Activated naive CD8-positive, alpha-beta T cell treated with anti-CD3 and anti-CD28 coated beads, Interleukin-2, amount 50 U/mL, for 24 hours (primary cell): ENCODE measurements around the gene CLEC7A.
A peak's percentile ranks its signal among the peaks of the same experiment; 100 is the strongest.

Experiments used
- ATAC-seq: fragments of 150-1000 bp; cut with Tn5 transposase; one replicate; pipeline ENCODE4 v1.10.0; 2021
- DNase-seq: peaks from one replicate; pipeline ENCODE4 v3.0.0; 2021
- H3K27ac Mint-ChIP-seq: one replicate; pipeline ENCODE4 v1.8.0; 2021; ENCODE audit warnings: mild to moderate bottlenecking, mixed read lengths
- H3K27me3 Mint-ChIP-seq: one replicate; pipeline ENCODE4 v1.8.0; 2021; ENCODE audit warnings: mixed read lengths
- H3K36me3 Mint-ChIP-seq: one replicate; pipeline ENCODE4 v1.8.0; 2021; ENCODE audit warnings: low read depth, mixed read lengths
- H3K4me1 Mint-ChIP-seq: one replicate; pipeline ENCODE4 v1.8.0; 2021; ENCODE audit warnings: mixed read lengths
- H3K4me3 Mint-ChIP-seq: one replicate; pipeline ENCODE4 v1.8.0; 2021; ENCODE audit warnings: mild to moderate bottlenecking, moderate library complexity, mixed read lengths
- H3K9me3 Mint-ChIP-seq: one replicate; pipeline ENCODE4 v1.8.0; 2021; ENCODE audit warnings: mixed read lengths

The CLEC7A gene

DNA sequence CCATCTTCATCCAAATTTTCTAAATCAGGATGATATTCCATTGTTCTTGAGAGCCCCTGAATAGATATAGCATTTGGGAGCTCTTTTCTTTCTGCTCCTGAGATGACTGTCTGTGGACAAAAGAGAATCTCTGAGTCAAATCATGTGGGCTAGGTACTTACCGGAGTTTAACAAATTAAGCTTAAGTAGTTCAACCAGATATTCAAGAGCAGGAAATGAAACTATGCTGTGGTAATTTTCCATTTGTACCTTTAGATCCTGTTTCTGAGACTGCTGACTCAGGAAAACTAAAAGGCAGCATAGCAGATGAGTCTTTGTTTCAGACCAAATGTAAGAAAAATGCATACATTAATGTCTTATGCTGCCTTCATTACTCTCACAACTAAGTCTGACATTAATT is at the start of gene CLEC7A:
CLEC7A (minus strand) TSS at position 158 of the 400 bp plus-strand sequence; CDS start at position 41, 117 bp downstream.
- ATAC-seq (peak; percentile 90), DNase-seq (no peak)
- no peaks in the 10 kb centered on the region for H3K9me3 Mint-ChIP-seq
- peaks cover 16% of the 10 kb centered on the region for H3K27me3 Mint-ChIP-seq
- H3K4me3 Mint-ChIP-seq, result no peak within 1 kb of the TSS
- H3K36me3 Mint-ChIP-seq, result no peaks in the 10 kb centered on the region
- peak within 1 kb of the TSS; percentile 60 for H3K27ac Mint-ChIP-seq
- peaks cover 30% of the 10 kb centered on the region for H3K4me1 Mint-ChIP-seq

GRCh38 chr12:10179776-10180181 is 49.8 kb upstream of the CLEC7A start:
- ATAC-seq, result no peak
- no peaks in the 10 kb centered on the region for H3K36me3 Mint-ChIP-seq
- H3K27me3 Mint-ChIP-seq, result peaks cover 11% of the 10 kb centered on the region

DNA sequence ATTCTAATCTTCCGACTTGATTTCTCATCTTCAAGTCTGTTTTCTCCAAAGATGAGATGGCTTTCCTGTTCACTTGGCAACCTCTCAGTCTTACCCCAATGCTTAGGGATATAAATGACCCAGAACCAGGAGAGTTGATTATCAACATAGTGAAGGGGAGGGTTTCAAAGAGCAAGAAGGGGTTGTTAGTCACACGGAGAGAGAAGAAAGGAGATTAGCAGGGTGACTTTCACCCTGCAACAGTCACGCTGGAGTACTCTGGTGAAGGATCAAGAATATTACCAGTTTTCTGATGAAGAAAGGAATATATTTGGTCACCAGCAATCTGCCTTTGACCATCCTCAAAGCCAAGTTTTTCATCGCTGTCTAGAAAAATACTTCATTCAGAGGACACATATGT is 48.8 kb upstream of the CLEC7A start, which contains the start of gene TMEM52B:
TMEM52B (plus strand) TSS at position 212 of the 400 bp plus-strand sequence. CDS start 543 bp downstream, outside the sequence.
- Mint-ChIP-seq H3K27ac (no peak within 1 kb of the TSS), H3K4me1 (peaks cover 5% of the 10 kb centered on the region), H3K36me3 (no peaks in the 10 kb centered on the region), H3K27me3 (peaks cover 14% of the 10 kb centered on the region), H3K9me3 (no peaks in the 10 kb centered on the region), H3K4me3 (no peak within 1 kb of the TSS)
- ATAC-seq (no peak), DNase-seq (no peak)

More at GRCh38 chr12:10179776-10180181, 49.8 kb upstream of the CLEC7A start:
- Mint-ChIP-seq H3K4me1 (peaks cover 5% of the 10 kb centered on the region), H3K9me3 (no peaks in the 10 kb centered on the region), H3K4me3 (no peak overlapping the region), H3K27ac (no peak overlapping the region)
- no peak for DNase-seq

- Mint-ChIP-seq H3K9me3 (no peaks in the 10 kb centered on the region), H3K27me3 (peaks cover 15% of the 10 kb centered on the region), H3K27ac (no peak overlapping the region), H3K4me3 (no peak overlapping the region), H3K4me1 (no peaks in the 10 kb centered on the region), H3K36me3 (no peaks in the 10 kb centered on the region)
- no peak for DNase-seq
- ATAC-seq, result no peak
Observed at GRCh38 chr12:10175846-10176636, 46.0 kb upstream of the CLEC7A start.

- Mint-ChIP-seq H3K27me3 (peaks cover 15% of the 10 kb centered on the region), H3K27ac (no peak overlapping the region), H3K4me3 (no peak overlapping the region), H3K36me3 (no peaks in the 10 kb centered on the region), H3K4me1 (no peaks in the 10 kb centered on the region), H3K9me3 (no peaks in the 10 kb centered on the region)
- DNase-seq, result no peak
- no peak for ATAC-seq
Observed at GRCh38 chr12:10174986-10175614, 45.1 kb upstream of the CLEC7A start.

DNA sequence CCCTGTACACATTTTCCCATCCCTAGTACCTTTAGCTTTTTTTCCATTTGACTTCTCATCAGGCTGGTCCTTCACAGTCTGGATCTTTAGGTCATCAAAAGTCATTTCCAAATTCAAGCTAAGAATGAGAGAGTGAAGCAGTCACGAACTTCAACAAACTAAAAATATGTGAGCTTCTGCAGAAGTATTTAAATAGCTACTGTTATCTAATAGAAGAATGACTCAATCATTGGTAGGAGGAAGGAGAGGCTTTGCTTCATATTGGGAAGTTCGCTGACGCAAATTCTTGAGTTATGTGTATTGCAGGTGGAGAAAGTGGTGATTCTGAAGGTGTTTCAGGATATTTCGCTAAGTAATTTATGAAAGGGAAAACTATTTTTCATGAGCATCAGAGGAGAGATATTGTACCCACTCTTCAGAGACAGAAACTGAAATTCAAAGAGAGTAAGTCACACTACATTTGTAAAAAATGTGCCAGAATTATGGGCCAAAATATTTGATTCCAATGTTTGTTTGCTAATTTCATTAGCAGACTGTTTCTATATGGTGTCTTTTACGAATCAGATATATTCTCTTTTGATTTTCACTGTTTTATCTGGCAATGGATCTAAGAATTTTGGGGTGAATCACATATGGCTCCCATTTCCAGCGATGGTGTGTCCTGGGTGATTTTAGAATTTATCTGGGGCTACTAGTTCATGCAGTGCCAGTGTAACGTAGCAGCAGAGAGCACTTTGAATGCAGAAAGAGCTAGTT is 42.2 kb upstream of the CLEC7A start, which contains the start of gene OLR1:
OLR1 (minus strand) TSS at position 160 of the 756 bp plus-strand sequence; CDS start at position 105, 55 bp downstream.
- no peak for ATAC-seq
- H3K4me3 Mint-ChIP-seq, result no peak within 1 kb of the TSS

GRCh38 chr12:10170216-10170615 is 40.2 kb upstream of the CLEC7A start:
- H3K36me3 Mint-ChIP-seq, result no peaks in the 10 kb centered on the region
- H3K27ac Mint-ChIP-seq, result no peak overlapping the region
- H3K4me3 Mint-ChIP-seq, result no peak overlapping the region
- ATAC-seq, result no peak
- no peak for DNase-seq
- no peaks in the 10 kb centered on the region for H3K4me1 Mint-ChIP-seq
- H3K27me3 Mint-ChIP-seq, result peaks cover 7% of the 10 kb centered on the region
- H3K9me3 Mint-ChIP-seq, result no peaks in the 10 kb centered on the region

More for the DNA sequence above, 42.2 kb upstream of the CLEC7A start, which contains the start of gene OLR1:
- Mint-ChIP-seq H3K36me3 (no peaks in the 10 kb centered on the region), H3K27me3 (peaks cover 7% of the 10 kb centered on the region), H3K9me3 (no peaks in the 10 kb centered on the region), H3K4me1 (no peaks in the 10 kb centered on the region), H3K27ac (no peak within 1 kb of the TSS)
- DNase-seq, result no peak

DNA sequence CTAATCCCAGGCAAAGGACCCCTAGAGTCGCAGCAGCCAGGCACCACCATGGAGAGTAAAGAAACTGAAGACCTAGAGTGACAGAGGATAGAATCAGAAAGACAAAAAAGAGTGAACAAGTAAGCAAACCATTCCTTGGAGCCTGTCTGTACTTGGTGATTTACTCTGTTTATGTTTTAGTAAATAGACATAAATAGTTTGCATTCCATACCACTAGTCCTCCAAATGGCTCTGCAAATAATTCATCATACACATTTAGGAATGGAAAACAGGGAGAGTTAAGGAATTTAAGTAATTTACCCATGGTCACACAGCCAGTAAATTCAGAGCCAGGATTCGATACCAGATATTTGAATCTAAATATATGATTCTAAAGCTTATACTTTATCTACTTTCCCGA is 39.1 kb upstream of the CLEC7A start:
- no peaks in the 10 kb centered on the region for H3K36me3 Mint-ChIP-seq
- H3K4me3 Mint-ChIP-seq, result no peak overlapping the region
- no peak for ATAC-seq
- no peaks in the 10 kb centered on the region for H3K9me3 Mint-ChIP-seq
- H3K27me3 Mint-ChIP-seq, result peaks cover 5% of the 10 kb centered on the region
- H3K27ac Mint-ChIP-seq, result no peak overlapping the region
- no peaks in the 10 kb centered on the region for H3K4me1 Mint-ChIP-seq
- DNase-seq, result no peak

GRCh38 chr12:10167599-10167998 is 37.6 kb upstream of the CLEC7A start:
- no peaks in the 10 kb centered on the region for H3K36me3 Mint-ChIP-seq

GRCh38 chr12:10165421-10165820 is 35.4 kb upstream of the CLEC7A start:
- H3K9me3 Mint-ChIP-seq, result no peaks in the 10 kb centered on the region
- no peak overlapping the region for H3K27ac Mint-ChIP-seq
- no peak overlapping the region for H3K4me3 Mint-ChIP-seq
- DNase-seq (no peak), ATAC-seq (no peak)
- H3K4me1 Mint-ChIP-seq, result no peaks in the 10 kb centered on the region
- no peaks in the 10 kb centered on the region for H3K27me3 Mint-ChIP-seq
- no peaks in the 10 kb centered on the region for H3K36me3 Mint-ChIP-seq

More at GRCh38 chr12:10167599-10167998, 37.6 kb upstream of the CLEC7A start:
- ATAC-seq (no peak), DNase-seq (no peak)
- Mint-ChIP-seq H3K9me3 (no peaks in the 10 kb centered on the region), H3K27ac (no peak overlapping the region), H3K4me3 (no peak overlapping the region), H3K27me3 (no peaks in the 10 kb centered on the region), H3K4me1 (no peaks in the 10 kb centered on the region)

DNA sequence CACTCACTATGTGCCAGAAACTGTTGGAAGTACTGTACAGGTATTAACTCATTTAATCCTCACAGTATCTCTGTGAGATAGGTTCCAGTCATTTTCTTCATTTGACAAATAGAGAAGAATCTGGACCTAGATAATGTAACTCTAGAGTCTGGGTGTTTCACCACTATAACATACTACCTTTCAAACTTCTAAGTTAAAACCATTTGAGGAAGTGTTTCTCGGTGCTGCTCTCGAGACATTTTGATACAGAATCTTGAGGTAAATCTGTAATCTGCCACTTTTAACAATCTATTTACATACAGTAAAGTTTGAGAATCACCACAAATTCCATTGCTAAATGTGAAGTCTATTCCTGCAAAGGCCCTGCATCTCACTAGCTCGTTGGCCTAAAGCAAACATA is 33.1 kb upstream of the CLEC7A start:
- H3K36me3 Mint-ChIP-seq, result no peaks in the 10 kb centered on the region
- no peaks in the 10 kb centered on the region for H3K27me3 Mint-ChIP-seq
- H3K4me1 Mint-ChIP-seq, result no peaks in the 10 kb centered on the region
- H3K4me3 Mint-ChIP-seq, result no peak overlapping the region
- H3K27ac Mint-ChIP-seq, result no peak overlapping the region
- H3K9me3 Mint-ChIP-seq, result no peaks in the 10 kb centered on the region
- ATAC-seq (no peak), DNase-seq (no peak)

DNA sequence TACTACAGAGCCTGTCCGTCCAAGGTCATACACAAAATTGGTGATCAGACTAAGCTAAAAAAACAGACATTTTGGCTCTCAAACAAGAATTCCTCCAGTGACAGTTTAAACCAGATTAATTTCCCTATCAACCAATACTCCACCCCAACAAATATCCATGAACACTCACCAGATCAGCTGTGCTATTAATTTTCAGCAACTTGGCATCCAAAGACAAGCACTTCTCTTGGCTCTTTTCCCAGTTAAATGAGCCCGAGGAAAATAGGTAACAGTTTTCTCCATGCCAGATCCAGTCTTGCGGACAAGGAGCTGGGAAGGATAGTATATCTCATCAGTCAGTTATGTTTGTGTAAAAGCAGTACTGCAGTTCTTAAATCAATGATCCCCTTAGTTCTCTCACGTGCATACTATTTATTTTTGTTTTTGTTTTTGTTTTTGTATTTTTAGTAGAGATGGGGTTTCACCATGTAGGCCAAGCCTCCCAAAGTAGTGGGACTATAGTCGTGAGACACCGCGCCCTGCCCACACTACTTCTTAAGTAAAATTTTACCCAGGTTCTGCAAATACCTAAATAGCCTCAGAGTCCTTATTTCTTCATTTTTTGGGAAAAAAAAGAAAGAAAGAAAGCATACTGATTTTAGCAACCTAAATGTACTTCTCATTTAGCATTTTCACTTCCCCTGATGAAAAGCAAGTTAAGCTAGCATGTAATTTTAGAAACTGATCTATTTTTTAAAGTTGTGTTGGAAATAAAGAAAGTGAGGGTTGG is 30.8 kb upstream of the CLEC7A start:
- no peak for ATAC-seq
- Mint-ChIP-seq H3K27ac (no peak overlapping the region), H3K36me3 (no peaks in the 10 kb centered on the region), H3K4me3 (no peak overlapping the region), H3K27me3 (peaks cover 4% of the 10 kb centered on the region), H3K9me3 (no peaks in the 10 kb centered on the region), H3K4me1 (no peaks in the 10 kb centered on the region)
- no peak for DNase-seq

DNA sequence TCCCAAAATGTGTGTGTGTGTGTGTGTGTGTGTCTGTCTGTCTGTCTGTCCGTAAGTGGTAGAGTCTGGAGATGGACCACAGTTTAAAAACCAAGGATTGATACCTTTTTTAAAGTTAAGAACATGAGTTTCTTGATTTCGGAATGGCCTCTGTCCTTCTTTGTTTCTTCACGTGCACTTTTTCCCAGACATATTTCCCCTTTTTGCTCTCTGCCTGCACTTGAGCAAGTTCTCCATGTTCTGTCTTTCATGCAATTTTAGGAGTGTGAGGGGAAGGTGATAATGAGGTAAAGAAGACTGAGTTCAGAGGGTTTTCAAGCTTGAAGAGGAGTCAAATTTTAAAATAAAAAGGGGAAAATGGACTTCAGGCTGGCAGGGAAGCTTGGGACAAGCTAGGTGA is 29.3 kb upstream of the CLEC7A start:
- no peaks in the 10 kb centered on the region for H3K36me3 Mint-ChIP-seq
- H3K9me3 Mint-ChIP-seq, result no peaks in the 10 kb centered on the region
- H3K27me3 Mint-ChIP-seq, result peaks cover 6% of the 10 kb centered on the region
- DNase-seq, result no peak
- ATAC-seq, result no peak
- H3K4me1 Mint-ChIP-seq, result no peaks in the 10 kb centered on the region
- H3K27ac Mint-ChIP-seq, result no peak overlapping the region
- H3K4me3 Mint-ChIP-seq, result no peak overlapping the region

DNA sequence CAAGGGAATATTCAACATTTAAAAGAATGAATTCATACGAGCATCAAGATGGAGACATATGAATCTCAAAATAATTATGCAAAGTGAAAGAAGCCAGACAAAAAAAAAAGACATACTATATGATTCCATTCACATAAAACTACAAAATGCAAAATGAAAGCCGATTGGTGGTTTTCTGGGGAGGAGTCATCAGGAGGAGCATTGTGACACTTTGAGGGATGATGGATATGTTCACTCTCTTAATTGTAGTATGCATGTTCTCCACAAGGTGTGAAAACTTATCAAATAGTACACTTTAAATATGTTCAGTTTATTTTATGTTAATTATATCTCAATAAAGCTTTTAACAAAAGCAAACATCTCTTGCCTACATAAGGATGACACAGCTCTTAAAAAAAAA is 28.4 kb upstream of the CLEC7A start:
- DNase-seq (no peak), ATAC-seq (no peak)
- Mint-ChIP-seq H3K36me3 (no peaks in the 10 kb centered on the region), H3K4me1 (peaks cover 8% of the 10 kb centered on the region), H3K27me3 (peaks cover 14% of the 10 kb centered on the region), H3K9me3 (no peaks in the 10 kb centered on the region), H3K4me3 (no peak overlapping the region), H3K27ac (no peak overlapping the region)
